Measurements from ENCODE around the gene BPGM.

GRCh38 chr7:134695321-134695860 is 48.7 kb downstream of the BPGM start:
- TF ChIP-seq CTCF (conservative IDR thresholded peaks at IDR 0.05; ENCODE audit: low read depth, low read length): no peak
- TF ChIP-seq EZH2 (IDR thresholded peaks at IDR 0.05; ENCODE audit: borderline replicate concordance, low read depth, low read length, poor library complexity, severe bottlenecking): no peak
